IMR-90 (cell line): ENCODE measurements around the gene PPM1H.

ENCODE experiments used
- CTCF ChIP-seq: conservative IDR thresholded peaks from 2 replicates; pipeline ENCODE4 v1.5.1; 2012; ENCODE audit warnings: mild to moderate bottlenecking, low read depth, low read length, improper control_type of control experiment
- MAZ ChIP-seq: IDR thresholded peaks from 2 replicates; pipeline ENCODE4 v1.6.1; 2012; ENCODE audit warnings: low read depth, mild to moderate bottlenecking, low read length, improper control_type of control experiment, moderate library complexity, borderline replicate concordance
- MXI1 ChIP-seq: IDR thresholded peaks from 2 replicates; pipeline ENCODE4 v1.6.1; 2012; ENCODE audit warnings: low read depth, mild to moderate bottlenecking, low read length, moderate library complexity, borderline replicate concordance
- NFE2L2 ChIP-seq: fragments of 150-350 bp; IDR thresholded peaks from 2 replicates; pipeline ENCODE4 v1.6.1; 2016; ENCODE audit warnings: low read depth, mild to moderate bottlenecking, low read length
- POLR2A ChIP-seq: IDR thresholded peaks from 2 replicates; pipeline ENCODE4 v1.6.1; 2012; ENCODE audit warnings: mild to moderate bottlenecking, low read depth, low read length
- RAD21 ChIP-seq: IDR thresholded peaks from 2 replicates; pipeline ENCODE4 v1.6.1; 2012; ENCODE audit warnings: low read length, improper control_type of control experiment
- RCOR1 ChIP-seq: IDR thresholded peaks from 2 replicates; pipeline ENCODE4 v1.6.1; 2012; ENCODE audit warnings: mild to moderate bottlenecking, low read length, improper control_type of control experiment; ENCODE audit not compliant: insufficient replicate concordance
- SMC3 ChIP-seq: fragments of 150-350 bp; IDR thresholded peaks from 2 replicates; pipeline ENCODE4 v1.6.1; 2016; ENCODE audit warnings: low read depth, mild to moderate bottlenecking, antibody characterized with exemption, low read length, moderate library complexity

GRCh38 chr12:62725781-62726180 lies 209.2 kb downstream of the PPM1H start:
- no peak for TF ChIP-seq CTCF
- no peak for TF ChIP-seq SMC3
- TF ChIP-seq MAZ = no peak
- TF ChIP-seq MXI1 = no peak
- TF ChIP-seq POLR2A = no peak
- TF ChIP-seq RAD21 = no peak
- TF ChIP-seq RCOR1 = no peak
- no peak for TF ChIP-seq NFE2L2
